Measurements from ENCODE around the gene RIMOC1.

Gene RIMOC1

GRCh38 chr5:41874512-41875060, 29.6 kb upstream of the RIMOC1 start:
- Histone ChIP-seq H3K27ac (ENCODE audit: low read depth, low read length, poor library complexity, severe bottlenecking) (no peak overlapping the region), H3K79me2 (ENCODE audit: insufficient read depth, low read length) (peaks cover 3% of the 10 kb centered on the region; the same call in 1 of the 2 replicates), H3K4me3 (ENCODE audit: low read depth, low read length, poor library complexity, severe bottlenecking) (no peak overlapping the region), H3K27me3 (ENCODE audit: insufficient read depth, low read length) (no peaks in the 10 kb centered on the region), H3K9ac (ENCODE audit: low read length) (no peak overlapping the region), H4K20me1 (ENCODE audit: insufficient read depth, low read length) (no peaks in the 10 kb centered on the region), H3K9me2 (ENCODE audit: low read depth, low read length) (no peaks in the 10 kb centered on the region), H3K36me3 (ENCODE audit: insufficient read depth, low read length) (no peaks in the 10 kb centered on the region), H2AFZ (ENCODE audit: low read length) (no peak overlapping the region), H3F3A (ENCODE audit: insufficient read depth, low read length) (no peaks in the 10 kb centered on the region), H3K4me1 (ENCODE audit: insufficient read depth, low read length, severe bottlenecking) (peaks cover 10% of the 10 kb centered on the region), H3K9me3 (ENCODE audit: low read length) (no peaks in the 10 kb centered on the region), H3K4me2 (ENCODE audit: low read length) (no peak overlapping the region)
- TF ChIP-seq CTCF (IDR thresholded peaks at IDR 0.05; ENCODE audit: low read length), result no peak
- no peak for TF ChIP-seq EZH2 (IDR thresholded peaks at IDR 0.05; ENCODE audit: borderline replicate concordance, low read length)

GRCh38 chr5:41875121-41875520, 29.0 kb upstream of the RIMOC1 start:
- Histone ChIP-seq H3K4me2 (ENCODE audit: low read length) (no peak overlapping the region), H3K79me2 (ENCODE audit: insufficient read depth, low read length) (no peaks in the 10 kb centered on the region), H3K9me3 (ENCODE audit: low read length) (no peaks in the 10 kb centered on the region), H3K27ac (ENCODE audit: low read depth, low read length, poor library complexity, severe bottlenecking) (no peak overlapping the region), H2AFZ (ENCODE audit: low read length) (no peak overlapping the region), H4K20me1 (ENCODE audit: insufficient read depth, low read length) (no peaks in the 10 kb centered on the region), H3K9ac (ENCODE audit: low read length) (no peak overlapping the region), H3K27me3 (ENCODE audit: insufficient read depth, low read length) (no peaks in the 10 kb centered on the region), H3K4me1 (ENCODE audit: insufficient read depth, low read length, severe bottlenecking) (peaks cover 10% of the 10 kb centered on the region), H3K4me3 (ENCODE audit: low read depth, low read length, poor library complexity, severe bottlenecking) (no peak overlapping the region), H3K9me2 (ENCODE audit: low read depth, low read length) (no peaks in the 10 kb centered on the region), H3K36me3 (ENCODE audit: insufficient read depth, low read length) (no peaks in the 10 kb centered on the region), H3F3A (ENCODE audit: insufficient read depth, low read length) (no peaks in the 10 kb centered on the region)
- TF ChIP-seq CTCF (IDR thresholded peaks at IDR 0.05; ENCODE audit: low read length) (no peak), EZH2 (IDR thresholded peaks at IDR 0.05; ENCODE audit: borderline replicate concordance, low read length) (no peak)

GRCh38 chr5:41876678-41877077, 27.5 kb upstream of the RIMOC1 start:
- Histone ChIP-seq H3K36me3 (ENCODE audit: insufficient read depth, low read length) (no peaks in the 10 kb centered on the region), H3K4me2 (ENCODE audit: low read length) (no peak overlapping the region), H3K79me2 (ENCODE audit: insufficient read depth, low read length) (no peaks in the 10 kb centered on the region), H3K4me1 (ENCODE audit: insufficient read depth, low read length, severe bottlenecking) (no peaks in the 10 kb centered on the region), H3K9me3 (ENCODE audit: low read length) (no peaks in the 10 kb centered on the region), H4K20me1 (ENCODE audit: insufficient read depth, low read length) (no peaks in the 10 kb centered on the region), H3K27me3 (ENCODE audit: insufficient read depth, low read length) (no peaks in the 10 kb centered on the region), H3K9me2 (ENCODE audit: low read depth, low read length) (no peaks in the 10 kb centered on the region), H2AFZ (ENCODE audit: low read length) (no peak overlapping the region), H3K4me3 (ENCODE audit: low read depth, low read length, poor library complexity, severe bottlenecking) (no peak overlapping the region), H3F3A (ENCODE audit: insufficient read depth, low read length) (no peaks in the 10 kb centered on the region), H3K27ac (ENCODE audit: low read depth, low read length, poor library complexity, severe bottlenecking) (no peak overlapping the region), H3K9ac (ENCODE audit: low read length) (no peak overlapping the region)
- TF ChIP-seq EZH2 (IDR thresholded peaks at IDR 0.05; ENCODE audit: borderline replicate concordance, low read length), result no peak
- no peak for TF ChIP-seq CTCF (IDR thresholded peaks at IDR 0.05; ENCODE audit: low read length)

Data from OCI-LY1 (cell line).